Midbrain (tissue), 1 donor: ENCODE measurements around the gene NUP98.
"Not testable (repeated sequence)": the region's sequence is repeated elsewhere in the genome, so short reads cannot be mapped to it uniquely, and the experiment has no call there.

Experiments used
- DNase-seq: peaks from one replicate; lab custom pipeline; 2025; lab: John Stamatoyannopoulos, UW

Gene NUP98

GRCh38 chr11:3799143-3799542 lies 1.8 kb upstream of the NUP98 start:
- DNase-seq = no peak

DNA sequence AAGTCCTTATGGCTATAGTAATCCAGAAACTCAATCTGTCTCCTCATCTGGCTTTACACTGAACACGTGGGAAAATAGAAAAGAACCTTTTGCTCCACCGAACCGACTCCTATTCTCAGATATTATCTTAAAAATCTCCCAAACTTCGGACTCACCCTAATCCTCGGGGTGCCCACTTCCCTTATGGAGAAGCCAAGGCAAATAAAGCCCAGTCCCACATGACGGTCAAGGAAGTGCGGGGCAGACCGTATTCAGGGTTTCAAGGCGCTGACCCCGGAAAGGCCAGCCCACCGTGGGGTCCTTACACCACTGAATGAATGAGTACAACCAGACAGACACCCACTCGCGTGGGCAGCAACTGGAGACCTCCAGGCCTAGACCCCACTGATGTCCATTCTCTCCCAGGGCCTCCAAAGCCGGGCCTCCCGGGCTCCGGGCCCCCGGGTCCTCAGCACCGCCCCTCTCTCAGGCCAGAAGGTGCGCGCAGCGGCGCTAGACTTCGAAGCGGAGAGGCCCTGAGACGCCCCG lies 489 bp downstream of the NUP98 start:
- no peak for DNase-seq

GRCh38 chr11:3796346-3796745 lies 1.0 kb downstream of the NUP98 start:
- DNase-seq = no peak

DNA sequence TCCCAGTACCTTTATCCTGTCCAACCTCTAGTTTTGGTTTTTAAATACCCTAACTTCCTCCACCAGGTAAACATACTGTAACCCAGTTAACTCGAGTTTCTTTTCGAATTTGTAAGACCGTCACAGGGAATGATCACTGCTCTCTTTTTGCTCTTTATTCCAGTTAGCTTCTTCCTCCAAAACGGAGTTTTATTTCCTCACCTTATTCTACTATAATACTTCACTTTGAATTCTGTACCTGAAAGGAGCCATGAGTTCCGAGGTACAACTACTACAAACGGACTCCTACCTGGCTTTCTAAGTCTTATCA lies 1.4 kb downstream of the NUP98 start:
- DNase-seq = no peak

GRCh38 chr11:3795131-3796001 lies 2.0 kb downstream of the NUP98 start:
- no peak for DNase-seq

DNA sequence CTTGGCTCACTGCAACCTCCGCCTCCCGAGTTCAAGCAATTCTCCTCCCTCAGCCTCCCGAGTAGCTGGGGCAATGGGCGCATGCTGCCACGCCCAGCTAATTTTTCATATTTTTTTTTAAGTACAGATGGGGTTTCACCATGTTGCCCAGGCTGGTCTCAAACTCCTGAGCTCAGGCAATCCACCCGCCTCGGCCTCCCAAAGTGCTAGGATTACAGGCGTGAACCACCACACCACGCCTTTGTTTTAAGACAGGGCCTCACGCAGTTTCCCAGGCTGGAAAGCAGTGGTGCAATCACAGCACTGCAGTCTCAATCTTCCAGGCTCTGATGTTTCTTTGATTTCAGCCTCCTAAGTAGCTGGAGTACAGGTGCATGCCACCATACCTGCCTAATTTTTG lies 3.0 kb downstream of the NUP98 start:
- DNase-seq = not testable (repeated sequence)

DNA sequence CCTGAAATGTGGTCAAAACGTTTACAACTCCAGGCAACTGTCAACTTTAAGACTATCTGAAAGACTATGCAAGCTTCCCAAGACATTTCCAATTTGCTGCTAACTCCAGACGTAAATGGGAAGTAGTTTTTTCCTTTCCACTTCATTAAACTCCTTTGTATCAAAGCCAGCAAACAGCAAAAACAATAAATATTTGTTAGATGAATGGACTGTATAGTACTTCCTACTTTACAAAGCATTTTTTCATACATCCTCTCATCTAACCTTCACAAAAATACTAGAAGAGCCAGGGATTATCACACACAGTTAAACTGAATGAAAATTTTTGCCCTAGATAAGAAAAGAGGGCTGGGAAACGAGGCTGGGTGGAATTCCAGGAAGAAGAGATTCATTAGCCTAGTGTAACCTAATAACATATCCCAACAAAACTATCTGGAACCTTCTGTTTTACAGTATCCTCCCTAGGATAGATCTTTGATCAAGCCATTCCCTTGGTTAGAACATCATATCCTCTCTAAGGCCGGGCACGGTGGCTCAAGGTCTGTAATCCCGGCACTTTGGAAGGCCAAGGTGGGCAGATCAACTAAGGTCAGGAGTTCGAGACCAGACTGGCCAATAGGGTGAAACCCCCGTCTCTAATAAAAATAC lies 10.4 kb downstream of the NUP98 start:
- DNase-seq = no peak

GRCh38 chr11:3783611-3784010 lies 13.7 kb downstream of the NUP98 start:
- DNase-seq = no peak

GRCh38 chr11:3782963-3783362 lies 14.4 kb downstream of the NUP98 start:
- no peak for DNase-seq

DNA sequence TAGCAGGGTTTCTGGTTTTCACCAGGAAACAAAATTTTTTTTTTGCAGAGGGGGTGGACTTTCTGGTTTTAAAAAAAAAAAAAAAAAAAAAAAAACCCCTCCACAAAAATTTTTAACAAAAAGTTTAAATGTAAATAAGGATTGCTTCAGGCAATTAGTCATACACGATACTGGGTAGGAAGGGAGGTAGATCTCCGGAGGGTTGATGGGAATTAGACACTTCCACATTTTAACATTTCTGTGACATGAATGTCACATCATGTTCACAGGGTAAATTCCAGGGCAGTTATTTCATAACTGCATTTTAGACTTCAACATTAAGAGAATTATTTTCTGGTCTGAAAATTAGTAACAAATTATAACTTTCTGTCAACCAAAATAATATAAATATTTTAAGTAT lies 15.9 kb downstream of the NUP98 start:
- DNase-seq = no peak

- DNase-seq = no peak
Observed at GRCh38 chr11:3775736-3776406, 21.5 kb downstream of the NUP98 start.

DNA sequence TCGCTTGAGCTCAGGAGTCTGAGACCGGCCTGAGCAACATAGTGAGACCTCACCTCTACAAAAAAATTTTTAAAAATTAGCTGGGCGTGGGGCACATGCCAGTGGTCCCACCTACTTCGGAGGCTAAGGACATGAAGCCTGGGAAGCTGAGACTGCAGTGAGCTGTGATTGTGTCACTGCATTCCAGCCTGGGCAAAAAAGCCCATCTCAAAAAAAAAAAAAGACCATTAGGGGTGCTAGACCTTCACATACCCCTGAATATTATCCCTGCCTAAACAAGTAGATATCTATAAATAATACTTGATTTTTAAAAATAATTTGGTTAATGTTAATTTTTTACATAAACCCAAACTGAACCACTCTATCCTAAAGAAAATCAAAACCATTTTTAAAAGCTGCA lies 24.2 kb downstream of the NUP98 start:
- no peak for DNase-seq

DNA sequence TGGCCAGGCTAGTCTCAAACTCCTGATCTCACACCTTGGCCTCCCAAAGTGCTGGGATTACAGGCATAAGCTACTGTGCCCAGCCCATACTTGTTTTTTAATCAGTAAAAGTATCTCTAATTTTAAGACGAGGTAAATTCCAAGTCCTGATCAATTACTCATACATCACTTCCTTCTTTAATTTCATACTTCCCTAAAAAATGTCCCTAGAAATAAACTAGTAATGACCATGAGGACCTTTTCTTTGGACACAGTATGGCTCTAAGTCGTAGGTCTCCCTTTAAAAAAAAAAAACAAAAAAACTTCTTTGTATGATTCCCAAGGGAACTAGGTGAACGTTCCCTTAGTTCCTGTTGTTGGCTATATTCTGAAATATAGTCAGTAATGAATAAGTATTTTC lies 29.8 kb downstream of the NUP98 start:
- DNase-seq = no peak

- DNase-seq = not testable (repeated sequence)
Observed at GRCh38 chr11:3766836-3767235, 30.5 kb downstream of the NUP98 start.

GRCh38 chr11:3764266-3764665 lies 33.1 kb downstream of the NUP98 start:
- no peak for DNase-seq

- DNase-seq = no peak
Observed at GRCh38 chr11:3755151-3755550, 42.2 kb downstream of the NUP98 start.

DNA sequence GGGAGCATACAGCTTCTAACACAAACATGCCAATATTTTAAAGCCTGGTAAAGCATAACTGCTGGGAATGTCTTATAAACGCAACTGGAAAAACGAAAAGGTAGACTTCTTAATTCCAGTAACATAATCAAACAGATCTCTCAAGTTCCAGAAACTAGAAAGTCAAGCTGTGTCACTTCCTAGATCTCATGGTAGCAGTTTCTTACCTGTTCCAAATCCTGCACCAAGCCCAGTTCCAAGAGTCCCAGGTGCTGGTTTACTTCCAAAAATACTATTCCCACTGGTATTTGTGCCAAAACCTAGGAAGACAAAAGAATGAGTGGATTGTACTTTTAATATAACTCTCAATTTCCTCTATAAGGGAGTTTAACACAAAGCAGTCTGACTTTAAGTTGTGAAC lies 44.2 kb downstream of the NUP98 start:
- DNase-seq = no peak

DNA sequence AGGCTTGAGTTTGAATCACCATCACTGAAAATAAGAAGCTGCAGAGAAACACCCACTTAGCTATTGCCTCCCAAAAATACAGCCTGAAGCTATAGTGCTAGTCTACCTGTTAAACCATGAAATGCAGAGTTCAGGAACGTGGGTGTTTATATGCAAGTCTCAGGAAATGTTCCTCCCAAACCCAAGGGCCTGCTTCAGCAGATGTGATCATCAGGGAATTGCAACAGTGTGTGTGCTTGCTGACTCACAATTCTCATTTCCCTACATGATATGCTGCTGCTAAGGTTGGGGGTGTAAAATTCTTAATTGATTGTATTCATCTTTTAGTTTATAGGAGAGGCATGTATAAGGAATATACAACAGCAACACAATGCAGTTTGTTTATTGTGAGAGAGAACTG lies 49.6 kb downstream of the NUP98 start:
- no peak for DNase-seq

DNA sequence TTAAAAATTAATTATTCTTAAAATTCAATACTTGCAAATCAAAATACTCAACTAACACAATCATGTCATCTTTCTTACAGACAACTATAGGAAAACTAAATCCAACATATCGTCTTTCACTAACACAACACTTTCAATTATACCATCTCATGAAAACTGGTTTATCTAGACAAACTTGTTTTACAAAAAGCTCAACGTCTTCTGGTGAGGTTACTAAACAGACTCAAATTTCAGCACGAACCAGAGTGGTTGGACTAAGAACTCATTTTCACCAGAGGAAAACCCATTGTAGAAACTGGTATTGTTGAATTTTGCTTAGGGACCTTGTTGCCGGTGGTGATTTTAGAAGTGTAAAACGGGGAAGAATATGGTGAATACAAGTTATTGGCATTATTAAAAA lies 52.2 kb downstream of the NUP98 start:
- no peak for DNase-seq

GRCh38 chr11:3738723-3739122 lies 58.6 kb downstream of the NUP98 start:
- no peak for DNase-seq

DNA sequence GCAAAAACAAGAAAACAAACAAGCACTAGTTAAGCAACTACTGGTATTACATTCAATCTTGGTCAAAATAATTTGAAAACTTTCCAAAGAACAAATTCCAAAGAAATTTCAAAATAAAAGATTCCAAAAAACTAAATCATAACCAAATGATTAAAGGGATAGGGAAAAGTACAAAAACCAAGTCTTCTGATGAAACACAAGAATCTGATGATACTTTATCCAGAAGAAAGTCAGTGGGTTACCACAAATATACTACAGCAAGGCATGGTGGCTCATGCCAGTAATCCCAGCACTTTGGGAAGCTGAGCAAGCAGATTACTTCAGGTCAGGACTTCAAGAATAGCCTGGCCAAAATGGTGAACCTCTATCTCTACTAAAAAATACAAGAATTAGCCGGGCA lies 59.1 kb downstream of the NUP98 start:
- no peak for DNase-seq

GRCh38 chr11:3737386-3737933 lies 59.9 kb downstream of the NUP98 start:
- DNase-seq = no peak

DNA sequence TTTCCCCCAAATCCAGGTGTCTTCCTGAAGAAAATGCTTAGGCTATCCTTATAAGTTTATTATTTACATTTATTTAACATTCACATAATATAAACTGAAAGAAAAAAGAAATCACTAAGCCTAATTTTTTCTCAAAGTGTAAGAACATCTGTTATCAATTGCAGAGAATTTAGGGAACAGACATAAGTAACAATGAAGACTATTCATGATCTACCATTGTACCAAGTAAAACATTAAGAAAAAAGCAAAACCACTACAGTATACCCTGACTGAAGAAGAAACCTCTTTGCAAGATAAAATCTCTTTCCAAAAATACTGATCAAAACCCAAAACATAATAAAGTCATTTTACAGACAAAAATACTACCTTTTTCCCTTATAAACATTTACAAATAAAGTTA lies 60.5 kb downstream of the NUP98 start:
- no peak for DNase-seq
